Adrenal gland (tissue), 5 donors: ENCODE data around the gene PLD1.

Experiments
- CTCF ChIP-seq, 6 experiments: fragments of 450-650 bp in 4 of 6; fragments of 200-600 bp in 2 of 6; sonication (generic) in 1 of 6; IDR thresholded peaks; 1 replicate in 5 of 6; 2 replicates in 1 of 6; pipeline versions ENCODE4 v1.5.1 to v1.8.0; 2016 to 2021; ENCODE audit warnings: antibody characterized with exemption in 6 of 6, mild to moderate bottlenecking in 2 of 6, moderate library complexity in 1 of 6
- POLR2A ChIP-seq, 2 donors: fragments of 450-650 bp; IDR thresholded peaks; one replicate each; pipeline ENCODE4 v1.6.1; 2017; ENCODE audit warnings: antibody characterized with exemption in 2 of 2, mild to moderate bottlenecking in 2 of 2, moderate library complexity in 1 of 2
- donor health status: DM: no; HTN: no; CAD: no.

- TF ChIP-seq POLR2A (IDR thresholded peaks at IDR 0.05) (no peak), CTCF (IDR thresholded peaks at IDR 0.05) (no peak)
These were observed 252.0 kb downstream of the PLD1 start for GRCh38 chr3:171558188-171558696.
